Motor neuron (in vitro differentiated cells): Measurements from ENCODE around the gene TSFM. TPM values are rescaled to one million over a fixed set of nuclear protein-coding genes. Genes with fewer than 3 reads are reported as not detected.
"Not testable (repeated sequence)": the region's sequence is repeated elsewhere in the genome, so short reads cannot be mapped to it uniquely, and the experiment has no call there.

Experiments used
- ATAC-seq, 8 experiments: fragments of 200-7000 bp; cut with Tn5 transposase; replicated peaks in 6 of 8; 2 replicates each; pipeline ENCODE4 v1.8.0; 2021; ENCODE audit warnings: mild to moderate bottlenecking in 8 of 8, moderate library complexity in 8 of 8
- H3K27ac ChIP-seq, 2 donors: fragments of 250-450 bp; sonication (Bioruptor Pico); 2 replicates each; pipeline ENCODE4 v1.9.0; 2021; ENCODE audit warnings: antibody characterized with exemption in 2 of 2, mild to moderate bottlenecking in 2 of 2, moderate library complexity in 1 of 2
- H3K4me1 ChIP-seq, 2 donors: fragments of 250-450 bp; sonication (Bioruptor Pico); replicated peaks in 1 of 2; 2 replicates each; pipeline ENCODE4 v1.6.1; 2021; ENCODE audit warnings: antibody characterized with exemption in 2 of 2, mild to moderate bottlenecking in 2 of 2, moderate library complexity in 1 of 2
- H3K4me3 ChIP-seq, 5 donors: fragments of 250-450 bp; sonication (Bioruptor Pico); 2 replicates each; pipeline ENCODE4 v1.9.0; 2021; ENCODE audit warnings: antibody characterized with exemption in 5 of 5, mild to moderate bottlenecking in 5 of 5, moderate library complexity in 4 of 5
- WGBS, 10 experiments: fragments of 450-650 bp; shearing (Covaris generic); methylation state at CpG; one replicate each; pipeline ENCODE4 v1.0.0; 2022; 5-methylcytosine and 5-hydroxymethylcytosine counted together
- in situ Hi-C, 9 experiments: fragments of 400-800 bp; cut with MboI; loops; one replicate each; pipeline ENCODE4 v1.15.0; 2021; ENCODE audit warnings: low sequenced_read_pairs in 9 of 9, low pct_unique_long_range_greater_than_20kb in 2 of 9; ENCODE audit not compliant: unreplicated experiment in 9 of 9
- total RNA-seq, 8 experiments: library from RNA; unstranded; fragments of 300-600 nt; gene quantifications; 2 replicates each; pipeline versions ENCODE4 v1.2.3 to v1.2.4, GENCODE V29; 2022

TSFM gene
- total RNA-seq, 8 experiments from 2014 or later = 15.2 to 39.7 (median 24.3) TPM

GRCh38 chr12:57770734-57771133, 11.9 kb upstream of the TSFM start:
- no peak for ATAC-seq
- 40 to 100% (median 100%) methylated on average over 1 to 2 of the region's 4 CpGs; no CpG with 5 or more reads in 5 of the 10 experiments for WGBS, 10 experiments
- in situ Hi-C loops = no loop called here
- H3K27ac ChIP-seq = peak overlapping the region; percentile 97 to 98
- H3K4me3 ChIP-seq = peak overlapping the region in 1 of 5 donors; percentile 78
- peaks cover 19% of the 10 kb centered on the region in 2 donors for H3K4me1 ChIP-seq

GRCh38 chr12:57771236-57771872, 11.2 kb upstream of the TSFM start:
- Histone ChIP-seq H3K4me1 (peaks cover 17 to 19% of the 10 kb centered on the region in 2 donors), H3K27ac (peak overlapping the region; percentile 97 to 98), H3K4me3 (peak overlapping the region; percentile 75 to 91 (median 80))
- in situ Hi-C loops = no loop called here
- peak; percentile 62 to 75 (median 72) for ATAC-seq
- WGBS, 10 experiments = 0 to 12% (median 1%) methylated on average over 1 to 11 of the region's 16 CpGs; no CpG with 5 or more reads in 6 of the 10 experiments

- 0% methylated on average over 3 to 8 of the region's 28 CpGs; no CpG with 5 or more reads in 8 of the 10 experiments for WGBS, 10 experiments
- H3K4me3 ChIP-seq = peak within 1 kb of the TSS; percentile 75 to 91 (median 80)
- peak; percentile 82 to 92 (median 91) for ATAC-seq
- H3K4me1 ChIP-seq = peaks cover 11 to 13% of the 10 kb centered on the region in 2 donors
- in situ Hi-C loops = no loop called here
- H3K27ac ChIP-seq = peak within 1 kb of the TSS; percentile 97 to 98
Observed at GRCh38 chr12:57771873-57772428, 10.6 kb upstream of the TSFM start, which contains the start of gene METTL1. Gene METTL1, minus strand, starts transcription at chr12:57772105. Its CDS starts 22 bp downstream, at chr12:57772083.

- peak within 1 kb of the TSS; percentile 75 to 91 (median 80) for H3K4me3 ChIP-seq
- ATAC-seq = peak; percentile 41 to 64 (median 62)
- in situ Hi-C loops = no loop called here
- peak within 1 kb of the TSS; percentile 97 to 98 for H3K27ac ChIP-seq
- peaks cover 10 to 13% of the 10 kb centered on the region in 2 donors for H3K4me1 ChIP-seq
- WGBS, 10 experiments = 0 to 71% (median 8%) methylated on average over 1 to 11 of the region's 67 CpGs
Observed at GRCh38 chr12:57772429-57773322, 9.9 kb upstream of the TSFM start, which contains the start of gene EEF1AKMT3. Gene EEF1AKMT3, plus strand, starts transcription at chr12:57772614. Its CDS starts 111 bp downstream, at chr12:57772725.

- ATAC-seq, H3K27ac ChIP-seq, in situ Hi-C loops, H3K4me3 ChIP-seq: not testable (repeated sequence)
- 45 to 100% (median 81%) methylated on average over 1 to 6 of the region's 11 CpGs; no CpG with 5 or more reads in 1 of the 10 experiments for WGBS, 10 experiments
- peaks cover 10 to 13% of the 10 kb centered on the region in 2 donors for H3K4me1 ChIP-seq
Observed at GRCh38 chr12:57774634-57775033, 8.0 kb upstream of the TSFM start.

- Histone ChIP-seq H3K27ac (no peak overlapping the region), H3K4me3 (no peak overlapping the region), H3K4me1 (peaks cover 10 to 13% of the 10 kb centered on the region in 2 donors)
- 0 to 100% (median 54%) methylated on average over 1 to 3 of the region's 3 CpGs; no CpG with 5 or more reads in 4 of the 10 experiments for WGBS, 10 experiments
- in situ Hi-C loops = no loop called here
- ATAC-seq = peak in 1 of 8 experiments; percentile 3
Observed at GRCh38 chr12:57775044-57775443, 7.5 kb upstream of the TSFM start.

- WGBS, 10 experiments = 60 to 100% (median 85%) methylated on average over 1 to 4 of the region's 4 CpGs
- ATAC-seq = no peak
Observed at GRCh38 chr12:57775563-57776246, 6.9 kb upstream of the TSFM start.

GRCh38 chr12:57776247-57776587, 6.4 kb upstream of the TSFM start:
- no peak for ATAC-seq
- WGBS, 10 experiments = 39 to 100% (median 69%) methylated on average over 1 to 2 of the region's 2 CpGs; no CpG with 5 or more reads in 1 of the 10 experiments
- H3K4me1 ChIP-seq = peaks cover 5 to 8% of the 10 kb centered on the region in 2 donors
- H3K4me3 ChIP-seq = no peak overlapping the region
- no peak overlapping the region for H3K27ac ChIP-seq
- in situ Hi-C loops = no loop called here

More at GRCh38 chr12:57775563-57776246, 6.9 kb upstream of the TSFM start:
- Histone ChIP-seq H3K4me3 (no peak overlapping the region), H3K27ac (no peak overlapping the region), H3K4me1 (peaks cover 10 to 13% of the 10 kb centered on the region in 2 donors)
- in situ Hi-C loops = no loop called here

GRCh38 chr12:57777367-57777766, 5.2 kb upstream of the TSFM start:
- Histone ChIP-seq H3K27ac (no peak overlapping the region), H3K4me3 (no peak overlapping the region), H3K4me1 (peaks cover 5 to 6% of the 10 kb centered on the region in 2 donors)
- 72 to 100% (median 86%) methylated on average over 1 to 7 of the region's 7 CpGs for WGBS, 10 experiments
- in situ Hi-C loops = no loop called here
- no peak for ATAC-seq

- Histone ChIP-seq H3K27ac (no peak overlapping the region), H3K4me1 (peaks cover 6% of the 10 kb centered on the region in 2 donors), H3K4me3 (no peak overlapping the region)
- no peak for ATAC-seq
- 67 to 100% (median 88%) methylated on average over 1 to 4 of the region's 7 CpGs; no CpG with 5 or more reads in 4 of the 10 experiments for WGBS, 10 experiments
- in situ Hi-C loops = no loop called here
Observed at GRCh38 chr12:57777911-57778310, 4.7 kb upstream of the TSFM start.

- Histone ChIP-seq H3K27ac (no peak overlapping the region), H3K4me1 (peaks cover 4 to 9% of the 10 kb centered on the region in 2 donors), H3K4me3 (no peak overlapping the region)
- 0 to 100% (median 59%) methylated on average over 1 of the region's 1 CpG; no CpG with 5 or more reads in 4 of the 10 experiments for WGBS, 10 experiments
- in situ Hi-C loops = no loop called here
- ATAC-seq = no peak
Observed at GRCh38 chr12:57779736-57780135, 2.9 kb upstream of the TSFM start.

- Histone ChIP-seq H3K27ac (no peak overlapping the region), H3K4me1 (peaks cover 4 to 9% of the 10 kb centered on the region in 2 donors), H3K4me3 (no peak overlapping the region)
- 57 to 100% (median 80%) methylated on average over 1 to 3 of the region's 4 CpGs; no CpG with 5 or more reads in 3 of the 10 experiments for WGBS, 10 experiments
- no peak for ATAC-seq
- in situ Hi-C loops = no loop called here
Observed at GRCh38 chr12:57780284-57780897, 2.2 kb upstream of the TSFM start.
